H1 (cell line): ENCODE results near the gene INPP5J. TPM values are rescaled to one million over a fixed set of nuclear protein-coding genes. Genes with fewer than 3 reads are reported as not detected.

Experiments used
- CTCF ChIA-PET: fragments of 300-600 bp; sonication (Branson Sonifier 250); formaldehyde crosslinking; loops from one replicate; lab custom pipeline; 2021; ENCODE audit not compliant: partially characterized antibody; lab: Charles Lee
- POLR2A ChIA-PET: fragments of 300-600 bp; sonication (Branson Sonifier 250); formaldehyde crosslinking; loops from one replicate; lab custom pipeline; 2021; ENCODE audit warnings: inconsistent platforms; ENCODE audit not compliant: partially characterized antibody; lab: Charles Lee
- DNase-seq, 2 experiments: peaks; one replicate each; pipeline versions ENCODE4 v3.0.0 to v3.0.0-alpha.2; 2010 to 2022; ENCODE audit warnings: low spot score in 2 of 2, low read depth in 1 of 2, mixed read lengths in 1 of 2
- FAIRE-seq: peaks from 2 replicates; lab custom pipeline; 2011; peaks lifted over from hg19 to GRCh38; lab: Jason Lieb, UNC
- H2AFZ ChIP-seq: 2 replicates; pipeline ENCODE4 v1.8.1; 2012; ENCODE audit warnings: low read length, inconsistent platforms
- H2AK5ac ChIP-seq: 2 replicates; pipeline ENCODE4 v1.6.1; 2013; ENCODE audit warnings: low read depth, low read length
- H2BK120ac ChIP-seq: replicated peaks from 2 replicates; pipeline ENCODE3; 2013; ENCODE audit warnings: low read depth, low read length, inconsistent platforms
- H2BK12ac ChIP-seq: 2 replicates; pipeline ENCODE4 v1.6.1; 2013; ENCODE audit warnings: low read depth, low read length
- H2BK15ac ChIP-seq: 2 replicates; pipeline ENCODE4 v1.6.1; 2013; ENCODE audit warnings: low read length
- H2BK20ac ChIP-seq: 2 replicates; pipeline ENCODE4 v1.6.1; 2013; ENCODE audit warnings: low read length
- H2BK5ac ChIP-seq: 2 replicates; pipeline ENCODE4 v1.6.1; 2013; ENCODE audit warnings: low read depth, low read length
- H3K14ac ChIP-seq: 2 replicates; pipeline ENCODE4 v1.6.1; 2013; ENCODE audit warnings: inconsistent platforms; ENCODE audit not compliant: insufficient read length
- H3K18ac ChIP-seq: 2 replicates; pipeline ENCODE4 v1.6.1; 2013; ENCODE audit warnings: low read length; ENCODE audit errors: extremely low read depth
- H3K23ac ChIP-seq: 2 replicates; pipeline ENCODE4 v1.6.1; 2013; ENCODE audit warnings: inconsistent platforms; ENCODE audit not compliant: insufficient read length
- H3K23me2 ChIP-seq: 2 replicates; pipeline ENCODE4 v1.6.1; 2013; ENCODE audit warnings: low read depth, low read length
- H3K27ac ChIP-seq: 2 replicates; pipeline ENCODE4 v1.6.1; 2011; ENCODE audit warnings: low read depth, low read length, inconsistent platforms
- H3K27me3 ChIP-seq, 4 experiments: replicated peaks in 1 of 4; 1 replicate in 1 of 4; 2 replicates in 3 of 4; pipeline versions ENCODE4 v1.6.1 to v1.8.1; 2011 to 2013; ENCODE audit warnings: low read length in 3 of 4, mild to moderate bottlenecking in 3 of 4, inconsistent platforms in 2 of 4, mixed read lengths in 2 of 4, moderate library complexity in 1 of 4; ENCODE audit not compliant: control insufficient read depth in 3 of 4, insufficient read depth in 3 of 4; ENCODE audit errors: extremely low read depth in 1 of 4
- H3K36me3 ChIP-seq, 4 experiments: 2 replicates each; pipeline versions ENCODE4 v1.6.1 to v1.8.1; 2011 to 2013; ENCODE audit warnings: mild to moderate bottlenecking in 4 of 4, low read length in 3 of 4, moderate library complexity in 2 of 4, control low read depth in 1 of 4, inconsistent platforms in 1 of 4; ENCODE audit not compliant: insufficient read depth in 4 of 4, control insufficient read depth in 2 of 4
- H3K4ac ChIP-seq: replicated peaks from 2 replicates; pipeline ENCODE3; 2013; ENCODE audit warnings: low read length, low read depth, mixed read lengths, inconsistent platforms; ENCODE audit not compliant: insufficient read length
- H3K4me1 ChIP-seq, 4 experiments: replicated peaks in 1 of 4; 1 replicate in 1 of 4; 2 replicates in 3 of 4; pipeline versions ENCODE4 v1.6.1 to v1.8.1; 2011 to 2013; ENCODE audit warnings: low read length in 3 of 4, inconsistent platforms in 2 of 4, mixed read lengths in 1 of 4; ENCODE audit not compliant: insufficient read depth in 4 of 4, control insufficient read depth in 3 of 4
- H3K4me2 ChIP-seq, 2 experiments: 2 replicates each; pipeline versions ENCODE4 v1.6.1 to v1.8.1; 2011 to 2013; ENCODE audit warnings: low read depth in 2 of 2, low read length in 2 of 2, control low read depth in 1 of 2, inconsistent platforms in 1 of 2, mild to moderate bottlenecking in 1 of 2; ENCODE audit not compliant: insufficient read depth in 1 of 2
- H3K4me3 ChIP-seq, 4 experiments: fragments of 200-600, 300-600 bp in 1 of 4; sonication (generic), shearing (Covaris generic), sonication (Bioruptor Twin) in 1 of 4; 2 replicates each; pipeline versions ENCODE4 v1.5.1 to v1.8.1; 2011 to 2016; ENCODE audit warnings: low read length in 4 of 4, low read depth in 3 of 4, control low read depth in 2 of 4, inconsistent platforms in 2 of 4, mild to moderate bottlenecking in 2 of 4, mixed read lengths in 1 of 4, moderate library complexity in 1 of 4; ENCODE audit not compliant: insufficient read depth in 2 of 4; ENCODE audit errors: extremely low read depth in 1 of 4
- H3K56ac ChIP-seq: replicated peaks from 2 replicates; pipeline ENCODE3; 2013; ENCODE audit warnings: low read depth, mild to moderate bottlenecking, mixed read lengths, low read length, inconsistent platforms; ENCODE audit not compliant: insufficient read length
- H3K79me1 ChIP-seq: 2 replicates; pipeline ENCODE4 v1.6.1; 2013; ENCODE audit warnings: low read depth, low read length, control low read depth
- H3K79me2 ChIP-seq, 2 experiments: 2 replicates each; pipeline versions ENCODE4 v1.6.1 to v1.8.1; 2012 to 2013; ENCODE audit warnings: low read length in 2 of 2, mild to moderate bottlenecking in 2 of 2, inconsistent platforms in 1 of 2; ENCODE audit not compliant: insufficient read depth in 2 of 2, control insufficient read depth in 1 of 2
- H3K9ac ChIP-seq, 4 experiments: replicated peaks in 1 of 4; 1 replicate in 1 of 4; 2 replicates in 3 of 4; pipeline versions ENCODE4 v1.6.1 to v1.8.1; 2011 to 2013; ENCODE audit warnings: low read depth in 3 of 4, low read length in 3 of 4, control low read depth in 2 of 4, mild to moderate bottlenecking in 2 of 4, moderate library complexity in 2 of 4, inconsistent platforms in 1 of 4; ENCODE audit errors: extremely low read depth in 1 of 4
- H3K9me3 ChIP-seq, 2 experiments: 2 replicates each; pipeline versions ENCODE4 v1.6.1 to v1.8.1; 2012 to 2013; ENCODE audit warnings: mild to moderate bottlenecking in 2 of 2, moderate library complexity in 2 of 2, control low read depth in 1 of 2, inconsistent platforms in 1 of 2, low read depth in 1 of 2, low read length in 1 of 2, mixed read lengths in 1 of 2; ENCODE audit not compliant: insufficient read depth in 2 of 2
- H4K20me1 ChIP-seq, 2 experiments: replicated peaks in 1 of 2; 2 replicates each; pipeline versions ENCODE3 to v1.8.1; 2011 to 2013; ENCODE audit warnings: inconsistent platforms in 2 of 2, low read length in 2 of 2, mild to moderate bottlenecking in 1 of 2; ENCODE audit not compliant: insufficient read depth in 2 of 2, control insufficient read depth in 1 of 2
- H4K5ac ChIP-seq: 2 replicates; pipeline ENCODE4 v1.6.1; 2013; ENCODE audit warnings: low read length, low read depth, mixed read lengths, inconsistent platforms; ENCODE audit not compliant: insufficient read length
- H4K8ac ChIP-seq: 2 replicates; pipeline ENCODE4 v1.8.0; 2013; ENCODE audit warnings: mild to moderate bottlenecking, moderate library complexity, low read length, inconsistent platforms; ENCODE audit not compliant: insufficient read depth; ENCODE audit errors: extremely low read depth
- H4K91ac ChIP-seq: replicated peaks from 2 replicates; pipeline ENCODE3; 2013; ENCODE audit warnings: low read length, mixed read lengths, inconsistent platforms; ENCODE audit not compliant: insufficient read length
- ASH2L ChIP-seq: fragments of 200-600, 300-600 bp; sonication (generic); IDR thresholded peaks from one replicate; pipeline ENCODE4 v1.7.1; 2017; ENCODE audit warnings: low read length
- ATF2 ChIP-seq: IDR thresholded peaks from 2 replicates; pipeline ENCODE4 v1.6.1; 2012; ENCODE audit warnings: low read length, inconsistent platforms
- BACH1 ChIP-seq: IDR thresholded peaks from 2 replicates; pipeline ENCODE4 v1.6.1; 2012; ENCODE audit warnings: low read length, improper control_type of control experiment
- JUN ChIP-seq: IDR thresholded peaks from 2 replicates; pipeline ENCODE4 v1.6.1; 2011; ENCODE audit warnings: low read depth, mild to moderate bottlenecking, improper control_type of control experiment, low read length
- JUND ChIP-seq: IDR thresholded peaks from 2 replicates; pipeline ENCODE4 v1.6.1; 2011; ENCODE audit warnings: mild to moderate bottlenecking, improper control_type of control experiment, low read length
- KDM4A ChIP-seq: IDR thresholded peaks from one replicate; pipeline ENCODE4 v1.7.1; 2012; ENCODE audit warnings: low read depth, mild to moderate bottlenecking, moderate library complexity, low read length, inconsistent platforms; ENCODE audit not compliant: severe bottlenecking
- RFX5 ChIP-seq: IDR thresholded peaks from 2 replicates; pipeline ENCODE4 v1.6.1; 2011; ENCODE audit warnings: low read depth, low read length, improper control_type of control experiment, borderline replicate concordance
- SIRT6 ChIP-seq: IDR thresholded peaks from one replicate; pipeline ENCODE4 v1.7.1; 2012; ENCODE audit warnings: low read length, inconsistent platforms
- TBP ChIP-seq: IDR thresholded peaks from 2 replicates; pipeline ENCODE4 v1.6.1; 2011; ENCODE audit warnings: low read depth, low read length, improper control_type of control experiment
- YY1 ChIP-seq: IDR thresholded peaks from 2 replicates; pipeline ENCODE4 v1.6.1; 2011; ENCODE audit warnings: low read depth, mild to moderate bottlenecking, low read length
- WGBS, 2 experiments: shearing (Covaris generic) in 1 of 2; methylation state at CpG; one replicate each; pipeline versions ENCODE4 v1.1.6 to v1.1.7; 2013 to 2015; ENCODE audit warnings: low lambda C conversion rate in 2 of 2, mixed read lengths in 2 of 2, inconsistent platforms in 1 of 2, low coverage in 1 of 2, missing lambda C conversion rate in 1 of 2; ENCODE audit not compliant: insufficient replicate concordance in 2 of 2, insufficient coverage in 1 of 2, insufficient read length in 1 of 2; ENCODE audit errors: extremely low coverage in 1 of 2, missing lambda C conversion rate in 1 of 2; 5-methylcytosine and 5-hydroxymethylcytosine counted together
- polyA plus RNA-seq, 7 experiments: library from polyadenylated mRNA; depleted of rRNA in 3 of 7; stranded (reverse) in 5 of 7; unstranded in 2 of 7; fragments of >200 nt in 5 of 7; fragments of 200-250 nt in 2 of 7; gene quantifications; 1 replicate in 5 of 7; 2 replicates in 1 of 7; 4 replicates in 1 of 7; pipeline versions ENCODE4 v1.2.1 to v1.2.3, GENCODE V29; 2011 to 2013; ENCODE audit warnings: missing spikeins in 2 of 7, mixed read lengths in 2 of 7
- total RNA-seq: library from RNA; stranded (reverse); fragmentation: NEBNext Ultra II Directional; extraction: Animal tissue kit (Norgen Biotek cat#: 25700); gene quantifications from 2 replicates; pipeline ENCODE4 v1.2.1, GENCODE V29; 2021

The INPP5J gene
- total and polyA plus RNA-seq, 2 of the 8 experiments (the other 6 are each of a cell fraction or from before 2014, with no cell fraction given), result 5.4 to 6.0 TPM

- no peak overlapping the region for H4K5ac ChIP-seq
- no peak overlapping the region for H3K56ac ChIP-seq
- DNase-seq (no peak), FAIRE-seq (no peak)
- H2BK12ac ChIP-seq, result no peak overlapping the region
- peak overlapping the region in 1 of 2 experiments; percentile 96; a peak in 2 of 4 replicates for H3K4me2 ChIP-seq
- peaks cover 0 to 9% of the 10 kb centered on the region in 2 experiments; a peak in 1 of 4 replicates for H3K79me2 ChIP-seq
- no peak overlapping the region for H3K23ac ChIP-seq
- H3K4me3 ChIP-seq, result no peak overlapping the region
- peaks cover 0 to 5% (median 2%) of the 10 kb centered on the region in 4 experiments; a peak in 3 of 7 replicates for H3K27me3 ChIP-seq
- H3K27ac ChIP-seq, result no peak overlapping the region
- H3K14ac ChIP-seq, result no peak overlapping the region
- H3K79me1 ChIP-seq, result no peaks in the 10 kb centered on the region; the same call in 1 of the 2 replicates
- H3K36me3 ChIP-seq, result no peaks in the 10 kb centered on the region
- H4K8ac ChIP-seq, result no peak overlapping the region
- H3K23me2 ChIP-seq, result peaks cover 11% of the 10 kb centered on the region
- no peaks in the 10 kb centered on the region for H3K9me3 ChIP-seq
- H2BK20ac ChIP-seq, result 0 out of 2 replicates have a peak overlapping the region, but pooled peaks have one; percentile 64
- 94% methylated on average over 3 of the region's 3 CpGs; no CpG with 5 or more reads in 1 of the 2 experiments for WGBS, 2 experiments
- H2BK15ac ChIP-seq, result peak overlapping the region; percentile 19; the same call in 1 of the 2 replicates
- no peak overlapping the region; a peak in 1 of 7 replicates for H3K9ac ChIP-seq
- H4K20me1 ChIP-seq, result peaks cover 3 to 7% of the 10 kb centered on the region in 2 experiments
- TF ChIP-seq SIRT6, result no peak
- TF ChIP-seq BACH1, result no peak
- TF ChIP-seq JUND, result no peak
- no peak for TF ChIP-seq ATF2
- TF ChIP-seq JUN, result no peak
- no peak for TF ChIP-seq RFX5
- TF ChIP-seq ASH2L, result no peak
- no peak for TF ChIP-seq TBP
- no peak for TF ChIP-seq YY1
- TF ChIP-seq KDM4A, result no peak
- TF ChIP-seq, all 59 proteins: peak for 0
- ChIA-PET POLR2A (interaction anchor here (1.2 to 12.2 kb wide), 9 partner anchors 10 to 138 kb away, joined by 3 to 220 read pairs (median 16); partner anchors contain the start of genes MORC2, RNF185, SELENOM and TUG1), CTCF (interaction anchor here (0.9 to 13.3 kb wide), 10 partner anchors 12 to 139 kb away, joined by 3 to 207 read pairs (median 5); partner anchors contain the start of genes MORC2 and TUG1)
- peak overlapping the region; percentile 95; the same call in 1 of the 2 replicates for H2BK5ac ChIP-seq
- H2AFZ ChIP-seq, result no peak overlapping the region
- no peak overlapping the region for H3K4ac ChIP-seq
- no peak overlapping the region for H2BK120ac ChIP-seq
- peaks cover 0 to 26% (median 17%) of the 10 kb centered on the region in 4 experiments; a peak in 6 of 7 replicates for H3K4me1 ChIP-seq
- no peak overlapping the region for H4K91ac ChIP-seq
- H3K18ac ChIP-seq, result 0 out of 2 replicates have a peak overlapping the region, but pooled peaks have one; percentile 7
- no peak overlapping the region; the same call in none of the 2 replicates for H2AK5ac ChIP-seq
Observed at GRCh38 chr22:31085928-31086327, 36.8 kb upstream of the INPP5J start.
